BJ (cell line): Measurements from ENCODE around the gene TUFT1. TPM values are rescaled to one million over a fixed set of nuclear protein-coding genes. Genes with fewer than 3 reads are reported as not detected.

ENCODE experiments used
- CTCF ChIA-PET: fragments of 350-600 bp; formaldehyde crosslinking; extraction: SDS; loops from one replicate; lab custom pipeline; 2021; ENCODE audit warnings: antibody characterized with exemption, inconsistent platforms; lab: Yijun Ruan, JAX
- POLR2A ChIA-PET: fragments of 300-600 bp; sonication (Branson Sonifier 250); formaldehyde crosslinking; extraction: SDS; loops from one replicate; lab custom pipeline; 2021; ENCODE audit warnings: antibody characterized with exemption; lab: Charles Lee
- DNase-seq: peaks from one replicate; pipeline ENCODE4 v3.0.0-alpha.2; 2011; ENCODE audit warnings: low read depth
- H3K27me3 ChIP-seq: 2 replicates; pipeline ENCODE4 v1.6.0; 2011; ENCODE audit warnings: low read length; ENCODE audit not compliant: control insufficient read depth, insufficient read depth
- H3K36me3 ChIP-seq: 2 replicates; pipeline ENCODE4 v1.5.1; 2011; ENCODE audit warnings: low read length; ENCODE audit not compliant: control insufficient read depth, insufficient read depth
- H3K4me3 ChIP-seq: 2 replicates; pipeline ENCODE4 v1.5.1; 2011; ENCODE audit warnings: low read depth, mild to moderate bottlenecking, control low read depth, low read length
- CTCF ChIP-seq: IDR thresholded peaks from 2 replicates; pipeline ENCODE4 v1.5.1; 2011; ENCODE audit warnings: low read depth, mild to moderate bottlenecking, control low read depth, inconsistent platforms, low read length, moderate library complexity; ENCODE audit not compliant: insufficient read depth
- polyA plus RNA-seq: library from polyadenylated mRNA; depleted of rRNA; stranded (reverse); fragments of >200 nt; gene quantifications from 2 replicates; pipeline ENCODE4 v1.2.3, GENCODE V29; 2011

The TUFT1 gene
- polyA plus RNA-seq, 1 experiment = 14.3 TPM

DNA sequence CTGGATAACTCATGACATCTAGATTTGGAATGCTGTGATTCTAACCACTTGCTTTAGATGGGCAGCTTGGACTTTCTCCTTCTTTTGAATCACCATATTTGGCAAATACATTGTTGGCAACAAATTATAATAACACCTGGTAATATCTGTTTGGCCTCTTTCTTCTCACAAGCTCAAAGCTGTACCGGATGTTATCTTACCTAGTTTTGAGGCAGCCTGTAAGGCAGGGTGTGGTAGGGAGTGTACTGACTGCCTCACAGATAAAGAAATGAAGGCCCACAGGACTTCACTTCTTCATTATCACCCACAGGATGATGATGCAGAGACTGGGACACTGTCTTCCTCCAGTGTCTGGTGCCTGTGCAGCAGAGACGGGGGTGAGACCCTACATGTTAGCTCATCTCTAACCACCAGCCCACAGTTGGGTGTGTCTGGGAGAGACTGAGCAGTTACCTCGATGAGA, 28.5 kb downstream of the TUFT1 start:
- no peak for TF ChIP-seq CTCF
- DNase-seq = no peak
- CTCF ChIA-PET = interaction anchor here (1.2 kb wide), 1 partner anchor 497 kb away, joined by 3 read pairs; no protein-coding TSS in a partner anchor
- Histone ChIP-seq H3K4me3 (no peak overlapping the region), H3K27me3 (no peaks in the 10 kb centered on the region), H3K36me3 (peaks cover 31% of the 10 kb centered on the region)
- POLR2A ChIA-PET = no interaction called here

DNA sequence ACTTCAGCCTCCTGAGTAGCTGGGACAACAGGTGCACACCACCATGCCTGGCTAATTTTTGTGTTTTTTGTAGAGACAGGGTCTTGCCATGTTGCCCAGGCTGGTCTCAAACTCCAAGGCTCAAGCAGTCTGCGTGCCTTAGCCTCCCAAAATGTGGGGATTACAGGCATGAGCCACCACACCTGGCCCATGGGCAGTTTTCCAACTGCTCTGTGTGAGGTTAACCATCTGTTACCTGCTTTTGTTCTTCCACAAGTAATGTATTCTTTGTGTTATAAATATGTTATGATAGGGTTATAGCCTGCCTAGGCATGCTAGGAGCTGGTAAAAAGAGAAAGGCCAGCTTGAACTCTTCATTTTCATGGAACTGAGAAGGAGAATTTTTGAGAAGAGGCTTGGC, 30.7 kb downstream of the TUFT1 start:
- Histone ChIP-seq H3K27me3 (no peaks in the 10 kb centered on the region), H3K4me3 (no peak overlapping the region), H3K36me3 (peaks cover 26% of the 10 kb centered on the region)
- TF ChIP-seq CTCF = no peak
- no peak for DNase-seq
- CTCF ChIA-PET = interaction anchor here (1.0 to 1.2 kb wide), 2 partner anchors 9 to 37 kb away, joined by 3 read pairs; no protein-coding TSS in a partner anchor
- POLR2A ChIA-PET = no interaction called here

GRCh38 chr1:151574575-151575529, 34.7 kb downstream of the TUFT1 start:
- POLR2A ChIA-PET = no interaction called here
- Histone ChIP-seq H3K36me3 (peaks cover 24% of the 10 kb centered on the region), H3K4me3 (no peak overlapping the region), H3K27me3 (no peaks in the 10 kb centered on the region)
- no peak for TF ChIP-seq CTCF
- DNase-seq = no peak
- CTCF ChIA-PET = interaction anchor here (2.8 kb wide), 1 partner anchor 19 kb away, joined by 9 read pairs; no protein-coding TSS in a partner anchor

- DNase-seq = no peak
- H3K36me3 ChIP-seq = peaks cover 27% of the 10 kb centered on the region
- no peak for TF ChIP-seq CTCF
- H3K27me3 ChIP-seq = no peaks in the 10 kb centered on the region
- ChIA-PET CTCF (interaction anchor here (1.0 kb wide), 1 partner anchor 17 kb away, joined by 4 read pairs; no protein-coding TSS in a partner anchor), POLR2A (no interaction called here)
- H3K4me3 ChIP-seq = no peak overlapping the region
These were observed 37.1 kb downstream of the TUFT1 start for GRCh38 chr1:151577173-151577572.

DNA sequence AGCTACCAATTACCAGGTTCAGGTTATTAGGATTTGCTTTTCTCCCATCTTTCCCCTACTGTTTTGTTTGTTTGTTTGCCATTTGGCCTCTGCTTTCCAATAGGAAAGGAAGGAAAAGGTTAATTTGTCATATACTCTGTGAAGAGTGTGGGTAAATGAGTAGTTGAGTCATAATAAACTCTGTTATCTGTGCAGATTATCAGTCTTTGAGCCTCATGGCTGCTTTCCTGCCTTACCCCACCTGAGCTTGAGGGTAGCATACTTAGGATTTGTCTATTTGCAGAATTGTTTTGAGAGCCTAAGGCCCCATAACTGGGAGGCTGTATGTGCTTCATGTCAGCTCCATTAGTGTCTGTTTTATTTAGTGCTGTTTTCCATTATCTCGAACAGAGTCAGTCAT, 38.8 kb downstream of the TUFT1 start:
- CTCF ChIA-PET = interaction anchor here (1.1 kb wide), 3 partner anchors 13 to 156 kb away, joined by 3 read pairs; no protein-coding TSS in a partner anchor
- no peak for TF ChIP-seq CTCF
- H3K36me3 ChIP-seq = peaks cover 21% of the 10 kb centered on the region
- POLR2A ChIA-PET = no interaction called here
- H3K27me3 ChIP-seq = no peaks in the 10 kb centered on the region
- DNase-seq = no peak
- H3K4me3 ChIP-seq = no peak overlapping the region
